NOMO-1 treated with dmso at 0.1 percent for 144 hours (cell line): Measurements from ENCODE around the gene PLCG1.

Source experiments
- DNase-seq: peaks from one replicate; lab custom pipeline; 2025; ENCODE audit not compliant: unreplicated experiment; lab: John Stamatoyannopoulos, UW

The PLCG1 gene

DNA sequence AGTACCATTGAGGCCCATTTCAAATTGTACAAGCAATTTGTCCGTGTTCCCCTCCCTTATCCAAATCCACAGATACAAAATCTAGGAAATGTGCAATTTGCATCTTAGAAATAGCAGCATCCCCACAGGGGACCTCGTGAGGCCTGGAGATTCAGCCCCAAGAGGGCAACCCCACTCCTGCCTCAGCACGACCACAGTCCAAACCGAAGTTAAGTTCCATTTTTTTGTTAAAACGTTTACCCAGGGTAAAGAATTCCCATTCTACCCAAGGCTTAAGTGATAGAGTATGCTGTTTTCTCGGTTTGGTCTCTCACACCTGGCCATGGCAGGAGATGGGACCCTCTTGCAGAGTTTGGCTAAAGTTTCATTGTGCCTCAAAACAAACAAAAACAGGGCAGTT, 41.2 kb downstream of the PLCG1 start:
- DNase-seq = no peak

DNA sequence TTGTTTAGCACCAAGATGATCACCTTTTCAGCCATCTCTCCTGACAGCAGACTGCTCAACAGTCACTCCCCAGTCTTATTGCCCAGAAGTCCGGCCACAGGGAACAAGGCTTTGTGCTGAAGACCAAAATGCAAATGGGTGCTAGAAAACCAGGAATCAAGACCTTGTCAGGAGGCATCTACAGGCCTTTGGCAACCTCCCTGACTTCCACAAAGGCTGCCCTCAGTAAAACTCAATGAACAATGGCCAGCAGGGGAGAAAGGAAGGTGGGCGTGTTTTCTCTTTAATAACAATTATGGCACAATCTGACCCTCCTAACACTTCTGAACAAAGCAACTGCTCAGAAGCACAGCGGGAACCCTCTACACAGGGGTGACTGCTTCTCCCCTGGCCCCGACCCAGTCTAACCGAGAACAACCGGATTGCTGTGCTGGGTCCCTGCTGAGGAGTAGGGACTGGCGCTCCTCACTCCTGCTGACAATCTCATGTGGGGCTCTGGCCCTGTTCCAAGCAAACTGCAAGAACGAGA, 41.6 kb downstream of the PLCG1 start:
- DNase-seq = no peak

DNA sequence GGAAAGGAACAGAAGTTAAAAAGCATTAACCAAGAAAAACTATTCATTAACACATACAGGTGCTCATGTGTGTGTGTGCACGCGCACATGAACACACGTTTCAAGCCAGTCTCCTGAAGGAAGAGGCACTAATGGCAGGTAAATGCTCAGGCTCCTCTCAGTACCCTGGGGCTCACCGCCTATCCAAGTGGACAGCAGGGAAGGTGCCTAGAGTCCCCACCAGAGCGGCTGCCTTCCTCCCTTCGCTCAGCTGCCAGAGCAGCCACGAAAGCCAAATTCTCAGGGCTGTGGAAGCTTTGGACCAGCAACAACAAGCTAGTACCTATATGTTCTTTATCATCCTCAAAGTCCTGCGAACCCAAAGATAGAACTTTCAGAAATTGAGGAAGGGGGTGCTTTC, 42.6 kb downstream of the PLCG1 start:
- DNase-seq = no peak

DNA sequence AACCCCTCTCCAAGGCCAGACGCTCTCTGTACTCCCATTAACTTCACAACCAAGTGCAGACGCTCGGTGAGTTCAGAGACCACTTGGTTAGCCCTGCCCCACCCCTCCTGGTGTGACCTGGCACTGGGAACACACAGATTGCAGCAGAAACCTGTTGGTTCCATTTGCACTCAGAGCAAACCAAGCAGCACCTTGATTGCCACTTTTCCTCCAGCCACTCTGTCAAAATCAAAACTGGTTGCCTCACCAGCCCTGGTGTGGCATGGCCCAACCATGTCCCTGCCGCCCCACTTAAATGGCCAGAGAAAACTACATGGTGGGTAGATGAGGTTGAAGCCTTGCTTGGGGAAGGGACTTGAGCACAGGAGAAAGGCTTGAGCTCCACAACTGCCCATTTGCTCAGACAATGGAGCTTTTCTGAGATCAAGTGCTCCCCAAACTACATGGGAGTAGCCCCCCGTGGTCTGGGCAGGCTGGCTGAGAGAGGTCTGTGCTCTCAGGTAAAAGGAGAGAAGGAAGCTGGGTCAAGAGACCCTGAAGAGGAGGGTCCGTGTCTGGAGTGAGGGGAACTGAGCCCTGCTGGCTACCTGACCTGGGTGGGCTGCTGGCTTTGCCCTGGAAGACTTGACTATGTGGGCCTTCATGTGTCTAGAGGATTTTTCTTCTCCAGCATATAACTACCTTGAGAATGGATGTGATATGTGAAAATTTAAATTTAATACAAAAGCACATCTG, 43.4 kb downstream of the PLCG1 start:
- no peak for DNase-seq

DNA sequence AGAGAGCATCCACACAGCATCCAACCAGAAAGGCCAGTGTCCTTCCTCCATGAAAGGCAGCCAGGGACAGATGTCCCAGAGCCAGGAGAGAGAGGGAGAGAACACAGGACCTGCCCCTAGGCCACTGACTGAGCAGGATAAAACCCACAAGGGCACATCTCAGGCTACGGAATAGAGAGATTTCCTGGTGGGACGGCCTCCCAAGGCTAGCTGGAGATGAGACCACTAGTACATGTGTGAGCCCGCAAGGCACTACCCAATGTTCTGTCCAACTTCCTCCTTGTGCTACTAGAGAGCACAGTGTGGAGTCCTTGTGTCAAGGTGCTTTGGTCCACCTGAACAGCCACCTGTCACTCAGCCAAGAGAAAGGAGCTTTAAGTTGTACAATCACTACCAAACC, 44.2 kb downstream of the PLCG1 start:
- DNase-seq = no peak

DNA sequence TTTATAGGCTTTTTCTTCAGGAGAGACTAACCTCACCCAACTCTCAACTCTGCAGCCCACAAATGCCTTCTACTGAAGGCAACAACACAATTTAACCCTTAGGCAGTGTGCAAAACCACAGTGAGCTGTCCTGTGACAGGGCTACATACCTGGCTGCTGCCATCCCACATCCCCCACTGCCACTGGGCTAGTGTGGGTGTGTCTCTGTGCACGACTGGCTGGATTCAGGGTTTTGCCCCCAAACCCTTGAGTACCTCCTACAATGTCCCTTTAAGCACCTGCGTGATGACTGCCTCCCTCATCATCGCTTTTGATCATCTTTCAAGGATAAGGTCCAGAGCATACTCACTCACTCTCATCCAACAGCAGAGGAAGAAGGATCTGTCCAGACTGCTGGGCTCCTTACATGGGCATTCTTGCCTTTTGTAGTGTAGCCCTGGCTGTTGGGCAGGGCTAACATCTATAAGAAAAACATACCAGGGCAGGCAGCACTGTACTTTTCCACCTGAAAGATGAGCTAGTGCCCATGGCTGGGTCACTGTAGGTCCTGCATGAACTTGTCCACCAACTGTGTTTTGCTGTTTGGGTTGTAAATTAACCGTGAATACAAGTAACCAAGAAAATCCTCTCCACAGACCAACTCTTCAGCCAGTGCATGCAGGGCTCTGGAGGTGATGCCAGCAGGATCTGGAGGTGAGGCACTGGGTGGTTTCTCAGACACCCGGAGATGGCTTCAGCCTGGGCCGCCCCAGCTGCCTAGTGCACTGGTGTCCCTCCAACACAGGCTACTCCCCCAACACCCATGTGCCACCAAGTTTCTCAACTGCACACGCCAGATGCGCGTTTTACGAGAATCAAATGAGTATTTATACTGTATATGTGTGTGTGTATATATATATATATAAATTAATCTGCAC, 45.2 kb downstream of the PLCG1 start:
- no peak for DNase-seq

DNA sequence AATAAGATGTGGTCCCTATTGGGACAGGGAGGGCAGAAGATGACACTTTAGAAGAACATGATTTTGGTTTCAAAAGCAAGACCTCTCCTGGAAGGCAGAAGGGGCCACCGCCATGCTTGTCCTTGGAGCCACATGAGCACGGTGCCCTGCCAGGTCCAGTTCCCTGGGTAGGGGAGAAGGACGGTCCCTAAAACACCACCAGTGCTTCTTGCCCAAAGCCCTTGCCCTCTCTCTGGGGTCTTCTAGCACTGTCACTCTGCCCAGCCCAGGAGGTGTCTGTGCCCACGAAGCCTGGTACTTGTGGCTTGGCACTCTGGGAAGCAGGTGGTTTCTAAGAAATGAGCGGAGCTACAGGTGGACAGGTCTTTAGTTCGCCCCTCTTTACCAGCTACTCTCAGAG, 46.0 kb downstream of the PLCG1 start:
- no peak for DNase-seq

DNA sequence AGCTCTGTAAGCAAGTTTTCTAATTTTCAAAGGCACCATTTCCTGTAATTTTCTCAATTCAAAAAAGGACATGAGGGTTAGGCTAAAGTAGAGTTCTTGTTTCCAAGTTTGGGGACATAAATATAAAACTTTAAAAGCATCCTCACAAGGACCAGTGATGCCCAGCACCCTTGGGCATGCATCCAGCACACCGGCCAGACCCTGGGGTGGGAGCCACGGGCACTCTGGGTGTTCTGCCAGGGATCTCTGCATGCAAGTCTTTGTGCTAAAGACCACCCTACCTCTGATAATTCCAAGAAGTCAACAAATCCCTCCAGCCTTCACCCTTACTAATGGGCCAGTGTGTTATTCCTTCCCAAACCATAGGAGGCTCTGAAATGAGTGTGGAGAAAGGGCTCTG, 46.5 kb downstream of the PLCG1 start:
- DNase-seq = no peak

DNA sequence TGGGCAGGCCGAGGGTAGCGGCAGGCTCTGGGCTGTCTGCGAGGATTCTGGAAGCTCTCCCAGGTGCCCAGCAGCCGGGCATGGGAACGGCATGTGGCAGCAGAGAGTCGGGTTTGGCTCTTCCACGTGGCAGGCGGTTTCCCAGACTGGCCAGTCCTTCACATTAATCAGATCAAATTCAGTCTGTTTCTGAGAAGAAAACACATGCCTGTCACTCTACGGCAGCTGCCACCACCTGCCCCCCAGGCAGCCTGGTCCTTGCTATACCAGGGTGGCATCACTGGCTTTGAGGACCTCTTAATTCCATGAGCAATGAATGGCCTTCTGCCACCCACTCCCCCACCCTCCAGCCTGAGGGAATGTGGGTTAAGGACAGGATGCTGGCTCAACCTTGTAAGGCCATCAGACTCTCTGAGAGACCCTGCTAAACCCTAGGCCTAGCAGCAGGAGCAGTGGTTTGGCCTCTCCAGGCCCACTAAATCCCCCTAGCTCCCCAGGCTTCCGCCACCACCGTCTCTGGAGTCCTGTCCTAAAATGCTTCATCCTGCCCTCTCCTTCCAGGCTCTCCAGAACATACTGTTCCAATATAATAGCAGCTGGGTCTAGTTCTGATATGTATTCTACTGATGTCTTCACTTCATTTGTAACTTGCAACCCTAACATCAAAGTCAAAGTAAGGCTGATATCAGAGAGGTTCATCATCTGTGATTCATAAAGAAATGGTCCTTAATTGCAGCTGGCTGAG, 47.8 kb downstream of the PLCG1 start:
- no peak for DNase-seq

DNA sequence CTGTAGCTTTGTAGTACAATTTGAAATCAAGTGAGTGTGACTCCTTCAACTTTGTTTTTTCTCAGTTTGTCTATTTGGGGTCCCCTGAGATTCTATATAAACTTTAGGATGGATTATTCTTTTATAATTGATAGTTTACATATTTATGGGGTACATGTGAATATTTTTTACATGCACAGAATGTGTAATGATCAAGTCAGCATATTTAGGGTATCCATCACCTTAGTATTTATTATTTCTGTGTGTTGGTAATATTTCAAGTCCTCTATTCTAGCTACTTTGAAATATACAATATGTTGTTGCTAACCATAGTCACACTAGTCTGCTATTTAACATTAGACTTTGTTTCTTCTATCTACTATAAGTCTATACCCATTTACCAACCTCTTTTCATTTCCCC, 50.3 kb downstream of the PLCG1 start:
- no peak for DNase-seq

DNA sequence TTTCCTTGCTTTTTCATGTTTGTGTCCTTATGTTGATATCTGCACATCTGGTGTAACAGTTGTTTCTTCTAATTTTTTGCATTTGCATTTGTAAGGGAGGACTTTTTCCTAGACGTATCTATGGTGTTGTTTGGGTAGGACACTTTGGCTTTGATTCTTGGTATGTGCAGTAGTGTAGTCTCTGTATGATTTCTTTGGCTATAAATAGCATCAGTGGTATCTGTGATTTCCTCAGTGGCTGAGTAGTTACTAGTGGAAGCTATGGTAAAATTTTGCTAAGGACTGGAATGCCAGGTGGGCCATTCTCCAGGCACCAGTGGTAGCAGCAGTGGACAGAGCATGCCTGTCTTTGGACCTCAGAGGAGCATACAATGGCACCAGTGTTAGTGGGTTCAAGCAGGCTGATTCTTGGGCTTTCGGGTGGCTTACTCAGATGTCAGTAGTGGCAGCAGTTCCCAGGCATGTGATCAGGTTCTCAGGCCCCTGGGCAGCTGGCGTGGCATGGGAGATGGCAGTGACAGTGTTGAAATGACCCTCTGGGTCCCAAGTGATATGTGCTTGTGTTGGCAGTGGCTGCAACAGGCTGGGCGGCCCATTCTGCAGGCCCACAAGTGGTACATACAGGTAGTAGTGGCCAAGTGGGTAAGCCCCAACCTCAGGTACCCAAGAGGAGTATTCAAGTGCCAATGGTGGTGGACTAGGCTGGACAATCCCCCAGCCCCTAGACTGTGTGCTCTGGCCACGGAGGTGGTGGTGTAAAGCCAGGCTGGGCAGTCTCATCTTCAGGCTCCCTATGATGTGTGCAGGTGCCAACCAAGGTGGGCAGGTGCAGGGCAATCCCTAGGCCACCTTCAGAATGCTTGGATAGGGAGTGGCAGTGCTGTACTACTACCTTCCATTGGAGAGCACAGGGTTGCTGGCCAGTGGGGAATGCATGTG, 54.5 kb downstream of the PLCG1 start:
- no peak for DNase-seq

DNA sequence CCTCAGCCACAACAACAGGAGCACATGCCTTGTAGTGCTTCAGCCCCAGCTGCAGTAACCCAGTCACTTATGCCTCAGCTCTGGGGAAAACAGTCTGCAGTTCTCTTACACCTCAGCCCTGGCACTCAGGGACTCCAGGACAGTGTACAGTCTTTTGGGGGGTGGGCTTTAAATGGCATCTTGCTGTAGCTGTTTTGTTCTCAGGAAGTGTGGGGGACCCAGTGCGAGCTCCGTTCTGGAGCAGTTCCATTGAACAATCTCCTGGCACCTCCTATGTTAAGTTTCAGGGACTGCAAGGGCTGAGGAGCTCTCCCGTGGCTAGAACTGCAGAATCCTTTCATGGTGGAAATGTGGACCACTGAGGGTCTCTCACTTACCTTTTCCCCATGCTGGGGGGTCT, 55.2 kb downstream of the PLCG1 start:
- DNase-seq = no peak

DNA sequence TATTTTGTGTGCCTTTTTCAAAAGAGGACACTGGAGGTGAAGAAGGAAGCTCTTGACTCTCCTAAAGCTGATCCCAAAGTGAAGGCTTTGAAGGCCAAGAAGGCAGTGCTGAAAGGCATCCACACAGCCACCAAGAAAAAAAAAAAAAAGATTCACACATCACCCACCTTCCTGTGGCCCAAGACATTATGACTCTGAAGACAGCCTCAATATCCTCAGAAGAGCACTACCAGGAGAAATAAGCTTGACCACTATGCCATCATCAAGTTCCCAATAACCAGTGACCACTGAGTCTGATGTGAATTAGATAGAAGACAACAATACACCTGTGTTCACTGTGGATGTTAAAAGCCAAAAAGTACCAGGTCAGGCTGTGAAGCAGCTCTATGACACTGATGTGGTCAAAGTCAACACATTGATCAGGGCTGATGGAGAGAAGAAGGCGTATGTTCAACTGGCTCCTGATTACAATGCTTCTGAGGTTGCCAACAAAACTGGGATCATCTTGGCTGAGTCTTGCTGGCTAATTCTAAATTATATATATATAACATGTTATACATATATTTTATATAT, 59.4 kb downstream of the PLCG1 start:
- no peak for DNase-seq

DNA sequence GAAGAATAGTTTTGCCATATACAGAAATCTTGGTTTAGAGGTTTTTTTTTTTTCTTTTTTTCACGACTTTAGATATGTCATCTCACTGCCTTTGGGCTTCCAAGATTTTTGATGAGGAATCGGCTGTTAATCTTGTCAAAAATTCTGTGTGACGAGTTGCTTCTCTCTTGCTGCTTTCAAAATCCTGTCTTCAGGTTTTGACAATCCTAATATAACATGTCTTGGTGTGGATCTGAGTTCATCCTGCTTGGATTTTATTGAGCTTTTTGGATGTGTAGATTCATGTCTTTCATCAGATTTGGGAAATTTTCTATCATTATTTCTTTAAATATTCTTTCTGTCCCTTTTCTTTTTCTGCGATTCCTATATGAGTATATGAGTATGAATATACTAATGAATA, 61.1 kb downstream of the PLCG1 start:
- no peak for DNase-seq

DNA sequence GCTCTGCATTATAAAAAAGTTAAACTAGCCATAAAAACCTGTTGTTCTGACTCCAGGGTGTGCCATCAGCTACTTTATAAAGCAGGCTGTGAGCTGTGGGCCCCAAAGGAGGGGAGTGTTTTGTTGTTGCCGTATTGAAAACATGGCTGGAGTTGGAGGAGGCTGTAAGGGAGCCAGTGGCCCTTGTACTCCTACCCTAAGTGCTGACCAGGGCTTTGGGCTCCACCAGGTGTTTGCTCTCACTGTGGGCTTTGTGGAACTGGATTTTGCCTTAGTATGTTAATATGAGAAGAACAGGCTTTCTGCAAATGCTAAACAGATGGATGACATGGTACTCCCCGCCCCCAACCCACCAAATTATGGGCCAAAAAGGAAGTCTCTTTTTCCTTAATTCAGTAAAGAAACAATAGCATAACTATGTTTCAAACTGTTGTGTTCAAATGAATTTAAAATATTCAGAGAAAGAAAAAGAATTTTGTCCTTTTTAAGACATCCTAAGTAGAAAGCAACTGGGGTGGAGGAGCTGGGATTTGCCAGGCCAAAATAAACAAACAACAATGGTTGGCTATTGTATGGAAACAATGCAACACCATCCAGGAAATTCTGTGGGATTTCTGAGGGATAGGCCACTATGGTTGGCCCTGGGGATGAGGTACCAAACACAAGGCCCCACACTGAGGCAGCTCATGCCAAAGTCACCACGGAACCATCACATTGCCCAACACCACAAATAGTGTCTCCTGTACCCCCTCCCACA, 63.3 kb downstream of the PLCG1 start:
- DNase-seq = no peak

DNA sequence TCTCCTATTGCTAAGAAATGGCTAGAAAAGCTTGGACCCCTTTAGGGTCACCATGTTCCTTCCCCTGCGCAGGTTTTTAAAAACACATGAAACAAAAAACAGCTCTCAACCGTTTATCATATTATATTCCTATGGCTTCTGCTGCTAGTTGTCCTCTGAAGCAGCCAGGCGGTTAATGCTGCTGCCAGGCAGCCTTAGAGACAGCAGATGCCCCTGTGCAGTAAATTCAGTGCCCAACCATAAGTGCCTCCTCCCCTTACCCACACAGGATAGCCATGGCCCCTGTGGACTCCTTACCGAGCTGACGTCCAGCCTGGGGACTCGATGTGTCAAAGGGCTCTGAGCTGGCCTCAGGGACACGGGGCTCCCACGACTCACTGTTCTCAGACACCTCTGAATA, 64.4 kb downstream of the PLCG1 start:
- DNase-seq = no peak

DNA sequence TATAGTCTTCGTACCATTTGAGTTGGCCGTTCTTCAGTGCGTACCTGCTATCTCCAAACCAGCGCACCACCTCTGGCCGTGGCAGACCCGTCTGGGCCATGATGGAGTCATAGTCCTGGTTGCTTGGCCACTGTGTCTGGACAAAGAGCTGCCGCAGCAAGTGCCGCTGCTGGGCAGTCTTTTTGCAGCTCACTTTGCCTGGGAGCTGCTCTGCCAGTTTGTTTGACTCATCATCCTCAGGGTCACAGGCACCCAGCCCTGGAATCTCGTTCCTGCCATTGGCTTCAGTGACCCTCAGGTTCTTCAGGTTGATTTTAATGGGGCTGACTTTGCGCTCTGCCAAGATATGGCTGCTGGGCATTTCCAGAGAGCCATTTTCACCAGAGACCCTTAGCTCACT, 65.1 kb downstream of the PLCG1 start:
- no peak for DNase-seq

DNA sequence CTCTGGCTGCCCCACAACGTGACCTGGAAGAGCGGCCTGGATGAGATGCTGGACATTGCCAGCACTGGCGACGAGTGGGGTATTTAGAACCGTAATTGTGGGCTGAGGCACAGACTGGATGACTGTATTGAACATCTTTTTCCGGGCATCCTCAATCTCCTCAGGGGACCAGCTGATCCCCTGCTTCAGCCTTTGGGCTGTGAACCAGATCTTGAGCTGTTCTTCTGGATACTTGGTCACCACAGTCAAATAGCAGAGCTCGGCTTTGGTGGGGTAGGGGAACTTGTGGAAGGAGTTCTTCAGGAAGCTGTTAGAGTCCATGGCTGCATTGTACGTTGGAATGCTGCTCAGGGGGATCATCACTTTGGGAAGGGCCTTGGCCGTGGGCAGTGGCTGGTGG, 66.3 kb downstream of the PLCG1 start:
- no peak for DNase-seq
